Naive B cell (primary cell): ENCODE results near the gene S100A4. TPM values are rescaled to one million over a fixed set of nuclear protein-coding genes. Genes with fewer than 3 reads are reported as not detected.
A peak's percentile ranks its signal among the peaks of the same experiment; 100 is the strongest.
"Not testable (repeated sequence)": the region's sequence is repeated elsewhere in the genome, so short reads cannot be mapped to it uniquely, and the experiment has no call there.

Source experiments
- ATAC-seq, 2 donors: fragments of 150-1000 bp; cut with Tn5 transposase; 2 replicates each; pipeline ENCODE4 v1.10.0; 2021; ENCODE audit warnings: low read depth in 2 of 2, mild to moderate bottlenecking in 2 of 2, moderate library complexity in 2 of 2
- DNase-seq: peaks from one replicate; pipeline ENCODE4 v3.0.0; 2022
- H3K27ac Mint-ChIP-seq, 6 donors: one replicate each; pipeline ENCODE4 v1.8.0; 2020 to 2022; ENCODE audit warnings: mild to moderate bottlenecking in 6 of 6, mixed read lengths in 6 of 6, moderate library complexity in 5 of 6, inconsistent platforms in 2 of 6
- H3K27me3 Mint-ChIP-seq, 3 donors: one replicate each; pipeline ENCODE4 v1.8.0; 2021 to 2022; ENCODE audit warnings: mixed read lengths in 3 of 3, mild to moderate bottlenecking in 1 of 3
- H3K36me3 Mint-ChIP-seq, 2 donors: one replicate each; pipeline ENCODE4 v1.8.0; 2020 to 2022; ENCODE audit warnings: mixed read lengths in 2 of 2, inconsistent platforms in 1 of 2, mild to moderate bottlenecking in 1 of 2
- H3K4me1 Mint-ChIP-seq, 3 donors: one replicate each; pipeline ENCODE4 v1.8.0; 2020 to 2022; ENCODE audit warnings: mixed read lengths in 3 of 3, inconsistent platforms in 1 of 3, mild to moderate bottlenecking in 1 of 3, moderate library complexity in 1 of 3
- H3K4me3 Mint-ChIP-seq, 8 donors: one replicate each; pipeline ENCODE4 v1.8.0; 2020 to 2022; ENCODE audit warnings: mild to moderate bottlenecking in 8 of 8, mixed read lengths in 8 of 8, moderate library complexity in 8 of 8, inconsistent platforms in 2 of 8
- H3K9me3 Mint-ChIP-seq, 7 donors: one replicate each; pipeline ENCODE4 v1.8.0; 2020 to 2022; ENCODE audit warnings: mixed read lengths in 7 of 7, mild to moderate bottlenecking in 5 of 7, inconsistent platforms in 2 of 7, moderate library complexity in 1 of 7
- polyA plus RNA-seq, 6 donors: library from polyadenylated mRNA; unstranded; fragments of 300-500 nt; fragmentation: Illumina TruSeq; gene quantifications; one replicate each; pipeline ENCODE4 v1.2.3, GENCODE V29; 2021; ENCODE audit warnings: low read depth in 6 of 6

The S100A4 gene
- polyA plus RNA-seq, result 100 to 1,000 TPM in 2 of 6 donors, 10 to 100 TPM in 4; 50.2 to 167 (median 93.2) TPM

GRCh38 chr1:153545067-153546055, at the start of gene S100A4:
TSS of gene S100A4 (minus strand) at chr1:153545806. CDS start at chr1:153544794, 1,012 bp downstream.
- no peaks in the 10 kb centered on the region for H3K36me3 Mint-ChIP-seq
- DNase-seq (peak; percentile 17), ATAC-seq (peak; percentile 68 to 69)
- H3K4me1 Mint-ChIP-seq, result peaks cover 37 to 61% (median 50%) of the 10 kb centered on the region in 3 donors
- no peaks in the 10 kb centered on the region for H3K9me3 Mint-ChIP-seq
- H3K4me3 Mint-ChIP-seq, result peak within 1 kb of the TSS; percentile 75 to 91 (median 80)
- peaks cover 0 to 6% (median 6%) of the 10 kb centered on the region in 3 donors for H3K27me3 Mint-ChIP-seq
- peak within 1 kb of the TSS; percentile 78 to 97 (median 90) for H3K27ac Mint-ChIP-seq

GRCh38 chr1:153592748-153593147, 47.1 kb upstream of the S100A4 start:
- H3K27me3 Mint-ChIP-seq, result no peaks in the 10 kb centered on the region
- H3K4me3 Mint-ChIP-seq, result no peak overlapping the region

GRCh38 chr1:153588482-153588881, 42.9 kb upstream of the S100A4 start:
- Mint-ChIP-seq H3K27ac (peak overlapping the region in 1 of 6 donors; percentile 34), H3K4me3 (no peak overlapping the region), H3K36me3 (no peaks in the 10 kb centered on the region), H3K4me1 (no peaks in the 10 kb centered on the region), H3K27me3 (peaks cover 0 to 4% (median 0%) of the 10 kb centered on the region in 3 donors), H3K9me3 (no peaks in the 10 kb centered on the region)
- no peak for DNase-seq
- ATAC-seq, result no peak

More at GRCh38 chr1:153592748-153593147, 47.1 kb upstream of the S100A4 start:
- Mint-ChIP-seq H3K4me1 (peaks cover 3 to 18% (median 17%) of the 10 kb centered on the region in 3 donors), H3K36me3 (no peaks in the 10 kb centered on the region), H3K27ac (peak overlapping the region in 1 of 6 donors; percentile 74), H3K9me3 (no peaks in the 10 kb centered on the region)
- DNase-seq (no peak), ATAC-seq (no peak)

- H3K9me3 Mint-ChIP-seq, DNase-seq, H3K36me3 Mint-ChIP-seq, H3K4me3 Mint-ChIP-seq, H3K27me3 Mint-ChIP-seq, ATAC-seq, H3K4me1 Mint-ChIP-seq: not testable (repeated sequence)
- peak overlapping the region in 1 of 6 donors; percentile 34 for H3K27ac Mint-ChIP-seq
Measured at GRCh38 chr1:153588033-153588432, 42.4 kb upstream of the S100A4 start.

GRCh38 chr1:153587314-153587713, 41.7 kb upstream of the S100A4 start:
- Mint-ChIP-seq H3K27ac (peak overlapping the region in 1 of 6 donors; percentile 22), H3K36me3 (no peaks in the 10 kb centered on the region), H3K4me1 (no peaks in the 10 kb centered on the region), H3K27me3 (peaks cover 0 to 4% (median 0%) of the 10 kb centered on the region in 3 donors), H3K9me3 (no peaks in the 10 kb centered on the region), H3K4me3 (no peak overlapping the region)
- ATAC-seq (no peak), DNase-seq (no peak)

GRCh38 chr1:153586347-153586746, 40.7 kb upstream of the S100A4 start:
- no peak overlapping the region for H3K4me3 Mint-ChIP-seq
- no peaks in the 10 kb centered on the region for H3K9me3 Mint-ChIP-seq
- no peak for DNase-seq
- no peaks in the 10 kb centered on the region for H3K36me3 Mint-ChIP-seq
- no peaks in the 10 kb centered on the region for H3K4me1 Mint-ChIP-seq
- H3K27ac Mint-ChIP-seq, result peak overlapping the region in 3 of 6 donors; percentile 17 to 59 (median 57)
- ATAC-seq, result no peak
- peaks cover 0 to 4% (median 0%) of the 10 kb centered on the region in 3 donors for H3K27me3 Mint-ChIP-seq

GRCh38 chr1:153585006-153585405, 39.4 kb upstream of the S100A4 start:
- DNase-seq (no peak), ATAC-seq (no peak)
- Mint-ChIP-seq H3K9me3 (no peaks in the 10 kb centered on the region), H3K27me3 (peaks cover 0 to 4% (median 0%) of the 10 kb centered on the region in 3 donors), H3K4me3 (no peak overlapping the region), H3K36me3 (no peaks in the 10 kb centered on the region), H3K27ac (no peak overlapping the region), H3K4me1 (no peaks in the 10 kb centered on the region)

GRCh38 chr1:153583976-153584375, 38.4 kb upstream of the S100A4 start:
- H3K9me3 Mint-ChIP-seq, result no peaks in the 10 kb centered on the region
- H3K4me3 Mint-ChIP-seq, result no peak overlapping the region
- no peak overlapping the region for H3K27ac Mint-ChIP-seq
- H3K27me3 Mint-ChIP-seq, result peaks cover 4 to 5% (median 5%) of the 10 kb centered on the region in 3 donors
- no peaks in the 10 kb centered on the region for H3K4me1 Mint-ChIP-seq
- no peaks in the 10 kb centered on the region for H3K36me3 Mint-ChIP-seq
- ATAC-seq (no peak), DNase-seq (no peak)

GRCh38 chr1:153583514-153583913, 37.9 kb upstream of the S100A4 start:
- ATAC-seq, H3K4me3 Mint-ChIP-seq: not testable (repeated sequence)

GRCh38 chr1:153582836-153583235, 37.2 kb upstream of the S100A4 start:
- DNase-seq, H3K4me1 Mint-ChIP-seq, H3K36me3 Mint-ChIP-seq, H3K4me3 Mint-ChIP-seq, H3K9me3 Mint-ChIP-seq, ATAC-seq, H3K27ac Mint-ChIP-seq: not testable (repeated sequence)
- H3K27me3 Mint-ChIP-seq, result peaks cover 4 to 16% (median 7%) of the 10 kb centered on the region in 3 donors

More at GRCh38 chr1:153583514-153583913, 37.9 kb upstream of the S100A4 start:
- not testable (repeated sequence) for DNase-seq, H3K36me3 Mint-ChIP-seq, H3K4me1 Mint-ChIP-seq, H3K9me3 Mint-ChIP-seq, H3K27ac Mint-ChIP-seq, H3K27me3 Mint-ChIP-seq

GRCh38 chr1:153578936-153579335, 33.3 kb upstream of the S100A4 start:
- no peak for ATAC-seq
- Mint-ChIP-seq H3K27me3 (peaks cover under 1 to 26% (median 7%) of the 10 kb centered on the region in 3 donors), H3K36me3 (no peaks in the 10 kb centered on the region), H3K9me3 (no peaks in the 10 kb centered on the region), H3K27ac (no peak overlapping the region), H3K4me1 (peaks cover 0 to 11% (median 4%) of the 10 kb centered on the region in 3 donors), H3K4me3 (no peak overlapping the region)
- no peak for DNase-seq

GRCh38 chr1:153578490-153578889, 32.9 kb upstream of the S100A4 start:
- H3K27ac Mint-ChIP-seq, result no peak overlapping the region

GRCh38 chr1:153577624-153578051, 32.0 kb upstream of the S100A4 start:
- no peak for DNase-seq
- Mint-ChIP-seq H3K4me3 (peak overlapping the region in 1 of 8 donors; percentile 23), H3K27ac (peak overlapping the region in 1 of 6 donors; percentile 32), H3K27me3 (peaks cover 0 to 26% (median 7%) of the 10 kb centered on the region in 3 donors), H3K4me1 (peaks cover 7 to 16% (median 10%) of the 10 kb centered on the region in 3 donors), H3K9me3 (no peaks in the 10 kb centered on the region), H3K36me3 (no peaks in the 10 kb centered on the region)
- no peak for ATAC-seq

More at GRCh38 chr1:153578490-153578889, 32.9 kb upstream of the S100A4 start:
- ATAC-seq, result no peak
- Mint-ChIP-seq H3K4me1 (peaks cover 0 to 11% (median 4%) of the 10 kb centered on the region in 3 donors), H3K9me3 (no peaks in the 10 kb centered on the region), H3K27me3 (peaks cover 0 to 26% (median 7%) of the 10 kb centered on the region in 3 donors), H3K36me3 (no peaks in the 10 kb centered on the region), H3K4me3 (no peak overlapping the region)
- no peak for DNase-seq
